ENCODE results near the gene ATP8B1. TPM values are rescaled to one million over a fixed set of nuclear protein-coding genes. Genes with fewer than 3 reads are reported as not detected.

ATP8B1 gene
- total and polyA plus RNA-seq, 4 experiments from 2014 or later = 0.24 TPM; not detected in 3

DNA sequence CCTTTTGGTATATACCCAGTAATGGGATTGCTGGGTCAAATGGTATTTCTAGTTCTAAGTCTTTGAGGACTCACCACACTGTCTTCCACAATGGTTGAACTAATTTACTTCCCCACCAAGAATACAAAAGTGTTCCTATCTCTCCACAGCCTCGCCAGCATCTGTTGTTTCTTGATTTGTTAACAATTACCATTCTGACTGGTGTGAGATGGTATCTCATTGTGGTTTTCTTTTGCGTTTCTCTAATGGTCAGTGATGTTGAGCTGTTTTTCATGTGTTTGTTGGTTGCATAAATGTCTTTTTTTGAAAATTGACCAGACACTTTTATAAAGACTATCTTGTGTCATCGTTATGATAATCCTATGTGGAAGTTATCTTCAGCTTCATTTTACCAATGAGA is 16.0 kb upstream of the ATP8B1 start:
- peaks cover 0 to 5% (median 2%) of the 10 kb centered on the region in 8 donors for H3K9me3 Mint-ChIP-seq
- DNase-seq = no peak
- H3K4me3 ChIP-seq (ENCODE audit: low read length in 2 of 2) = no peak overlapping the region
- intact Hi-C loops (cut with micrococcal nuclease) = no loop called here
- no peak overlapping the region for H3K27ac ChIP-seq (ENCODE audit: low read depth, low read length)
- no peaks in the 10 kb centered on the region for H3K4me1 Mint-ChIP-seq
- no peaks in the 10 kb centered on the region for H3K36me3 Mint-ChIP-seq
- CTCF ChIA-PET (ENCODE audit: partially characterized antibody) = no interaction called here
- no peak overlapping the region for H3K27ac Mint-ChIP-seq
- H3K27me3 ChIP-seq (ENCODE audit: insufficient read depth, low read length) = no peaks in the 10 kb centered on the region
- H3K4me1 ChIP-seq (ENCODE audit: insufficient read depth, low read length) = no peaks in the 10 kb centered on the region
- peaks cover 0 to 8% of the 10 kb centered on the region in 2 donors for H3K27me3 Mint-ChIP-seq
- H3K4me3 Mint-ChIP-seq = no peak overlapping the region
- POLR2A ChIA-PET (ENCODE audit: partially characterized antibody) = no interaction called here
- H3K36me3 ChIP-seq (ENCODE audit: insufficient read depth, low read length) = no peaks in the 10 kb centered on the region
- no peaks in the 10 kb centered on the region for H3K9me3 ChIP-seq (ENCODE audit: control insufficient read depth in 1 of 2, low read length in 2 of 2)

DNA sequence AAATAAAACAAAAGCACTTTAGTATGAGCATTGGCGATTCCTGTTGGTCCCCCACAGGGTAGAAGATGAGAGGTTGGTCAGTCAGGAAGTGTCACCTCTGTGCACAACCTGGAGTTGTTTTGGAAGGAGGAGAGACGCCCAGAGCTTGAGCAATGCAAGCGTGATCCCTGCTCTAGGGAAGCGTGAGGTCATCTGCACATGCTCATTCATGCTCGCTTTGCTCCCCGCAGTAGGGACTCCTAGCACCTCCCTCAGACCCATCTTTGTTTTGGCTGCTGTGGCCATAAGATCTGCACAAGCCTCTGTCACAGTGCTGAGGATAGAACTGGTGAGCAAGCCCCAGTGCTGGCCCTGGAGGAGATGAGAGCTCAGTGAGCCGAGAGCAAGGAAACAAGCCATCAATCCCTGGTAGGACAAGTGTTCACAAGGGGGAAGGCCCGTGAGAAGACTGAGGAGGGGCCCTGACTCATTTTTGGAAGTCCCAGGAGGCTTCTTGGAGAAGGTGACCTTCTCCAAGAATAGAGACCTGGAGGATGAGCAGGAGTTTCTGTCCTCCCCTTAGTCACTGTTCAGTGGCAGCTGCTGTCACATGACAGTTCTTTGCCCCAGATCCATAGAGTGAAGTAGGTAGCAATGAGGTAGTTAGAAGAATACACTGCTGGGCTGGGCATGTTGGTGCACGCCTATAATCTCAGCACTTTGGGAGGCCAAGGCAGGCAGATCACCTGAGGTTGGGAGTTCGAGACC is 13.3 kb upstream of the ATP8B1 start:
- CTCF ChIA-PET (ENCODE audit: partially characterized antibody) = no interaction called here
- intact Hi-C loops (cut with micrococcal nuclease) = no loop called here
- Mint-ChIP-seq H3K27ac (no peak overlapping the region), H3K4me3 (no peak overlapping the region), H3K36me3 (peaks cover 0 to 2% of the 10 kb centered on the region in 2 donors), H3K9me3 (peaks cover 0 to 25% (median 15%) of the 10 kb centered on the region in 8 donors), H3K4me1 (no peaks in the 10 kb centered on the region), H3K27me3 (peaks cover 0 to 13% of the 10 kb centered on the region in 2 donors)
- Histone ChIP-seq H3K4me1 (ENCODE audit: insufficient read depth, low read length) (no peaks in the 10 kb centered on the region), H3K36me3 (ENCODE audit: insufficient read depth, low read length) (no peaks in the 10 kb centered on the region), H3K27ac (ENCODE audit: low read depth, low read length) (no peak overlapping the region), H3K27me3 (ENCODE audit: insufficient read depth, low read length) (no peaks in the 10 kb centered on the region), H3K9me3 (ENCODE audit: control insufficient read depth in 1 of 2, low read length in 2 of 2) (peaks cover 0 to 4% of the 10 kb centered on the region in 2 donors), H3K4me3 (ENCODE audit: low read length in 2 of 2) (no peak overlapping the region)
- POLR2A ChIA-PET (ENCODE audit: partially characterized antibody) = no interaction called here
- no peak for DNase-seq

DNA sequence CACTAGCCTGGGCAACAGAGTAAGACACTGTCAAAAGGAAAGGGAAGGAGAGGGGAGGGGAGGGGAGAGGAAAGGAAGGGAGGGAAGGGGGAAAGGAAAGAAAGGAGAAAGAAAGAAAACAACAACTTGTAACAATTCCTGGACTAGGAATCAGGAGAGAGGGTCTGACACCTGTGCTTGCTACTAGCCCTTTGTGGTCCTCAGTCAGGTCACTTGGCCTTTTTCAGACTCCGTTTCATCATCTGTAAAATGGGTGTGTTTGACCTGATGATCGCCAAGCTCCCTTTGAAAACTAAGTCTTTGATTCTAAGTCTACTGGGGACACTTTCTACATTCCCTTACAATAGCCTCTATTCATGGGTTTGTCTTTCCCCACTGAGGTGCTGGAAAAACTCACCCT is 11.4 kb upstream of the ATP8B1 start:
- H3K4me1 Mint-ChIP-seq = no peaks in the 10 kb centered on the region
- H3K36me3 Mint-ChIP-seq = peaks cover 0 to 6% of the 10 kb centered on the region in 2 donors
- Histone ChIP-seq H3K4me3 (ENCODE audit: low read length in 2 of 2) (no peak overlapping the region), H3K27me3 (ENCODE audit: insufficient read depth, low read length) (no peaks in the 10 kb centered on the region), H3K9me3 (ENCODE audit: control insufficient read depth in 1 of 2, low read length in 2 of 2) (peaks cover 0 to 4% of the 10 kb centered on the region in 2 donors), H3K36me3 (ENCODE audit: insufficient read depth, low read length) (no peaks in the 10 kb centered on the region), H3K27ac (ENCODE audit: low read depth, low read length) (no peak overlapping the region), H3K4me1 (ENCODE audit: insufficient read depth, low read length) (no peaks in the 10 kb centered on the region)
- H3K27me3 Mint-ChIP-seq = peaks cover 0 to 15% of the 10 kb centered on the region in 2 donors
- POLR2A ChIA-PET (ENCODE audit: partially characterized antibody) = no interaction called here
- H3K4me3 Mint-ChIP-seq = no peak overlapping the region
- intact Hi-C loops (cut with micrococcal nuclease) = no loop called here
- H3K9me3 Mint-ChIP-seq = peaks cover 0 to 28% (median 18%) of the 10 kb centered on the region in 8 donors
- no peak for DNase-seq
- CTCF ChIA-PET (ENCODE audit: partially characterized antibody) = no interaction called here
- no peak overlapping the region for H3K27ac Mint-ChIP-seq

DNA sequence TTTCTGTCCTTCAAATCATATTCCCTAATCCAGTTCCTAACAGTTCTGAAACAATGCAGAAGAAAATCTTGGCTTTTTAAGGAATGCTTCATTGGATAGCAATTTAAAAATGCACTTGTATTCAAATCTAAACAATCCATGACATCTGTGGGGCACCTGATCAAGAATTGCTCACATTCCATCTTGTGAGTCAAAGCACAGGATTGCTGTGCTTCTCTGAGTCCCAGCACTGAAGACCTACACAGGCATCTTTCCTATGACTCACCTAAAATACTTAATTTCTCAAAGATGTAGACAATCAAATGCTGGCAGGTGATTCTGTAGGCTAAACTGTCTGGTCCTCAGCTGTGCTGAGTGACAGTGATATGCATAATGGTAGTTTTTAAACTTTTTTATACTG is 10.1 kb upstream of the ATP8B1 start:
- ChIA-PET POLR2A (ENCODE audit: partially characterized antibody) (no interaction called here), CTCF (ENCODE audit: partially characterized antibody) (no interaction called here)
- no peak overlapping the region for H3K27ac ChIP-seq (ENCODE audit: low read depth, low read length)
- H3K4me1 ChIP-seq (ENCODE audit: insufficient read depth, low read length) = no peaks in the 10 kb centered on the region
- Mint-ChIP-seq H3K4me1 (no peaks in the 10 kb centered on the region), H3K27me3 (peaks cover 0 to 17% of the 10 kb centered on the region in 2 donors), H3K27ac (no peak overlapping the region), H3K9me3 (peaks cover 0 to 28% (median 18%) of the 10 kb centered on the region in 8 donors), H3K4me3 (no peak overlapping the region), H3K36me3 (peaks cover 0 to 6% of the 10 kb centered on the region in 2 donors)
- H3K4me3 ChIP-seq (ENCODE audit: low read length in 2 of 2) = no peak overlapping the region
- H3K9me3 ChIP-seq (ENCODE audit: control insufficient read depth in 1 of 2, low read length in 2 of 2) = peaks cover 0 to 4% of the 10 kb centered on the region in 2 donors
- no peaks in the 10 kb centered on the region for H3K27me3 ChIP-seq (ENCODE audit: insufficient read depth, low read length)
- H3K36me3 ChIP-seq (ENCODE audit: insufficient read depth, low read length) = no peaks in the 10 kb centered on the region
- intact Hi-C loops (cut with micrococcal nuclease) = no loop called here
- DNase-seq = no peak

DNA sequence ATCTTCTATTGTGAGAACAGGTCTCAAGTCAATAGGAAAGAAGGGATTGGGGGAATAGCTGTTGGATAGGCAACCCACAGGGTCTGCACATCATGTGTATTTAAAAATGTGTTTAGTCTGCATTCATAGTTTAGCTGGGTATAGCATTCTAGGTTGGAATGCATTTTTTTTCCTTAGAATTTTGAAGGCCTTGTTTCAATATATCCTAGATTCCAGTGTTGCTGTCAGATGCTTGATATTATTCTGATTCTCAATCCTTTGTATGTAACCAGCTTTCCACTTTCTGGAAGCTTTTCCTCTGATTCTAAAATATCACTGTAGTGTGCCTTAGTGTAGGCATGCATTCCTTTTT is 9.0 kb upstream of the ATP8B1 start:
- Mint-ChIP-seq H3K4me1 (no peaks in the 10 kb centered on the region), H3K27ac (no peak overlapping the region), H3K9me3 (peaks cover 0 to 28% (median 18%) of the 10 kb centered on the region in 8 donors), H3K36me3 (peaks cover 0 to 6% of the 10 kb centered on the region in 2 donors), H3K27me3 (peaks cover 0 to 14% of the 10 kb centered on the region in 2 donors), H3K4me3 (no peak overlapping the region)
- DNase-seq = no peak
- H3K9me3 ChIP-seq (ENCODE audit: control insufficient read depth in 1 of 2, low read length in 2 of 2) = peaks cover 0 to 4% of the 10 kb centered on the region in 2 donors
- H3K4me3 ChIP-seq (ENCODE audit: low read length in 2 of 2) = no peak overlapping the region
- ChIA-PET CTCF (ENCODE audit: partially characterized antibody) (no interaction called here), POLR2A (ENCODE audit: partially characterized antibody) (no interaction called here)
- no peaks in the 10 kb centered on the region for H3K36me3 ChIP-seq (ENCODE audit: insufficient read depth, low read length)
- H3K27ac ChIP-seq (ENCODE audit: low read depth, low read length) = no peak overlapping the region
- peaks cover 2% of the 10 kb centered on the region for H3K27me3 ChIP-seq (ENCODE audit: insufficient read depth, low read length)
- H3K4me1 ChIP-seq (ENCODE audit: insufficient read depth, low read length) = no peaks in the 10 kb centered on the region
- intact Hi-C loops (cut with micrococcal nuclease) = no loop called here

DNA sequence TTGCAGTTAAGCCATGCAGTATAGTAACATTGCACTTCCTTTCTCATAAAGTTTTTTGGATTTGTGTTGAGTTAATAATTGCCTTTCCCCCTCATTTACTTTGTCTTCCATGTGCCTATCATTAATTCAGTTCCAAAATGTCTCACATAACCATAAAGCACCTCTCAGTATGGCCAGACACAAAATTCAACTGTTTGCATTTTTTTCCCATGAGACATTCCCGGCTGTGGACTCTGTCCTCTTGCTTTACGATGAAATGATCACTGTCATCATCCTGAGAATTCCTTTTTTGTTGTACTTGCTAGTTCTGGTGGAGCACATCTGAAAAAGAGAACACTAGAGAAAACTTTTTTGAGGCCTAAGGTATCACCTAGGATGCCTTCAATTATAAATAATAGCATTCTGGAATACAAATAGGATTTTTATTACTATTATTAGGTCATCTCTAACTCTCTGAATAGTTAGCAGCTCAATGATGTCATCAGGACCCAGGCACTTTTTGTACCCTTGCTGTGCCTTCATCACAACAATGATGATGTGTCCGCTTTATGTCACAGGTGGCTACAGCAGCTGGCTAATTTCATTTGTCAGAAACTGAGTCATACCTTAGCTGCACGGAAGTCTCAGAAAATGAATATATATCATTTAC is 8.5 kb upstream of the ATP8B1 start:
- H3K27ac Mint-ChIP-seq = no peak overlapping the region
- H3K4me1 ChIP-seq (ENCODE audit: insufficient read depth, low read length) = no peaks in the 10 kb centered on the region
- intact Hi-C loops (cut with micrococcal nuclease) = no loop called here

DNA sequence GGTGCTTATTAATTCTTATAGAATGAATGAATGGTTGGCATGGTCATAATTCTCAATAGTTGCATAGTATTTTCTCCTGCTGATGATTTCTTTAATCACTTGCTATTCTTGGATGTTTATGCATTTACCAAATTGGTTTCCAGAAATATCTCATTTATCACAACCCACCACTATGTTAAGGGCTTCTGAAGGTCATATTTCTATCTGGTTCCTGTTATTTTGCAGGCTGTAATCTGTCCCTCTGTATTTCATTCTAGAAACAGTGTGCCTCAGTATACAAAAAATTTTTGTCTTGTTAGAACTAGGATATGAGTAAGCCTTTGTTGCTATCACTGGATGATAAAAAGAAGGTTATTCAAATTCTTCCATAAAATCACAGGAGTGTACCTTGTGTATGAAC is 6.1 kb upstream of the ATP8B1 start:
- intact Hi-C loops (cut with micrococcal nuclease) = no loop called here
- POLR2A ChIA-PET (ENCODE audit: partially characterized antibody) = no interaction called here
- peaks cover 0 to 26% (median 17%) of the 10 kb centered on the region in 8 donors for H3K9me3 Mint-ChIP-seq

More for the DNA sequence above, 8.5 kb upstream of the ATP8B1 start:
- Mint-ChIP-seq H3K9me3 (peaks cover 0 to 28% (median 17%) of the 10 kb centered on the region in 8 donors), H3K4me3 (no peak overlapping the region), H3K27me3 (peaks cover 3 to 14% of the 10 kb centered on the region in 2 donors), H3K36me3 (peaks cover 0 to 6% of the 10 kb centered on the region in 2 donors), H3K4me1 (no peaks in the 10 kb centered on the region)
- H3K36me3 ChIP-seq (ENCODE audit: insufficient read depth, low read length) = no peaks in the 10 kb centered on the region
- no peak for DNase-seq
- H3K27me3 ChIP-seq (ENCODE audit: insufficient read depth, low read length) = peaks cover 6% of the 10 kb centered on the region
- peaks cover 0 to 4% of the 10 kb centered on the region in 2 donors for H3K9me3 ChIP-seq (ENCODE audit: control insufficient read depth in 1 of 2, low read length in 2 of 2)
- ChIA-PET CTCF (ENCODE audit: partially characterized antibody) (no interaction called here), POLR2A (ENCODE audit: partially characterized antibody) (no interaction called here)
- H3K4me3 ChIP-seq (ENCODE audit: low read length in 2 of 2) = no peak overlapping the region
- no peak overlapping the region for H3K27ac ChIP-seq (ENCODE audit: low read depth, low read length)

More for the DNA sequence above, 6.1 kb upstream of the ATP8B1 start:
- CTCF ChIA-PET (ENCODE audit: partially characterized antibody) = no interaction called here
- H3K36me3 ChIP-seq (ENCODE audit: insufficient read depth, low read length) = no peaks in the 10 kb centered on the region
- Mint-ChIP-seq H3K27ac (no peak overlapping the region), H3K4me1 (no peaks in the 10 kb centered on the region), H3K4me3 (no peak overlapping the region), H3K27me3 (peaks cover 12 to 21% of the 10 kb centered on the region in 2 donors), H3K36me3 (peaks cover 0 to 6% of the 10 kb centered on the region in 2 donors)
- H3K4me3 ChIP-seq (ENCODE audit: low read length in 2 of 2) = no peak overlapping the region
- H3K4me1 ChIP-seq (ENCODE audit: insufficient read depth, low read length) = no peaks in the 10 kb centered on the region
- H3K27ac ChIP-seq (ENCODE audit: low read depth, low read length) = no peak overlapping the region
- DNase-seq = no peak
- peaks cover 11% of the 10 kb centered on the region for H3K27me3 ChIP-seq (ENCODE audit: insufficient read depth, low read length)
- peaks cover 0 to 4% of the 10 kb centered on the region in 2 donors for H3K9me3 ChIP-seq (ENCODE audit: control insufficient read depth in 1 of 2, low read length in 2 of 2)

All from CD4-positive, alpha-beta memory T cell (primary cell).